Uterus (tissue), 4 donors: Measurements from ENCODE around the gene SYTL2. TPM values are rescaled to one million over a fixed set of nuclear protein-coding genes. Genes with fewer than 3 reads are reported as not detected.

ENCODE experiments used
- DNase-seq, 2 donors: peaks; one replicate each; pipeline ENCODE4 v3.0.0-alpha.2; 2019 to 2020
- H3K27ac ChIP-seq, 2 donors: fragments of 200-600 bp; sonication (generic); 1 replicate in 1 of 2; 2 replicates in 1 of 2; pipeline ENCODE4 v1.5.1; 2016 to 2018
- H3K27me3 ChIP-seq, 2 donors: fragments of 200-600 bp; sonication (generic); one replicate each; pipeline ENCODE4 v1.5.1; 2018 to 2019; ENCODE audit warnings: control low read depth in 1 of 2
- H3K36me3 ChIP-seq, 2 donors: fragments of 200-600 bp; sonication (generic); one replicate each; pipeline ENCODE4 v1.5.1; 2019; ENCODE audit warnings: control low read depth in 1 of 2
- H3K4me1 ChIP-seq, 2 donors: fragments of 200-600 bp; sonication (generic); one replicate each; pipeline ENCODE4 v1.5.1; 2018 to 2019; ENCODE audit warnings: control low read depth in 1 of 2
- H3K4me3 ChIP-seq, 2 donors: fragments of 200-600 bp; sonication (generic); 1 replicate in 1 of 2; 2 replicates in 1 of 2; pipeline ENCODE4 v1.5.1; 2018 to 2019; ENCODE audit warnings: mild to moderate bottlenecking in 1 of 2
- H3K9me3 ChIP-seq, 2 donors: fragments of 200-600 bp; sonication (generic); one replicate each; pipeline ENCODE4 v1.5.1; 2019; ENCODE audit warnings: control low read depth in 1 of 2
- POLR2A ChIP-seq, 2 donors: fragments of 450-650 bp; IDR thresholded peaks; one replicate each; pipeline ENCODE4 v1.6.1; 2016; ENCODE audit warnings: antibody characterized with exemption in 2 of 2, mild to moderate bottlenecking in 1 of 2, moderate library complexity in 1 of 2
- intact Hi-C: fragments of 100-400 bp; cut with DNase I; formaldehyde crosslinking; loops from one replicate; pipeline ENCODE4 v1.15.1; 2023; ENCODE audit warnings: low total_unique reads
- total RNA-seq, 4 donors: library from RNA; depleted of rRNA in 3 of 4; stranded (reverse); fragments of >200 nt in 3 of 4; gene quantifications; one replicate each; pipeline versions ENCODE4 v1.1.0 to v1.2.4, GENCODE V29; 2014 to 2023
- TF ChIP-seq, protein P1 (sequence below), 4 experiments: fragments of 200-600 bp in 2 of 4; fragments of 450-650 bp in 2 of 4; sonication (generic) in 2 of 4; IDR thresholded peaks; one replicate each; pipeline ENCODE4 v1.5.1; 2016 to 2019; ENCODE audit warnings: antibody characterized with exemption in 4 of 4, mild to moderate bottlenecking in 2 of 4, moderate library complexity in 1 of 4
- donor health status: DM: yes; HTN: yes; CAD: no.

Gene SYTL2
- total RNA-seq, 4 donors from 2014 or later, result 33.0 to 77.4 (median 39.7) TPM

DNA sequence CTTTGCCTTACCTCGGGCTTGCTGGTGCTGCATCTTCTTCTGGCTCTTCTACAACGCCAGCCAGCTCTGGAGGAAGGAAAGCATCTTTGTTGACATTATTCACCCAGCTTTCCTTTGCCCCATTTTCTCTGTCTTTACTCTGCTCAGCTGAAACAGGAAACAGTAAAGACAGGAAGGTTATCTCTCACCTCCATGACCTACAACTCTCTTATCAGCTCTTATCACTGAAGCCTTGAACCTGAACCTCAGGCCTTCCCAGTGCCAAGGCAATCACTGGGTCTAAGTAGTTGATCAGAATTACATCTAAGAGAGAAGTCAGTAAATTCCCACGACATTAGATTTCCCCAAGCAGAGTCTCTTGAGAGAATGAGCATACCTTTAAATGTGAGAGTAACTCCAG lies 65.3 kb downstream of the SYTL2 start:
- no peaks in the 10 kb centered on the region for H3K36me3 ChIP-seq
- DNase-seq, result no peak
- intact Hi-C loops, result no loop called here

DNA sequence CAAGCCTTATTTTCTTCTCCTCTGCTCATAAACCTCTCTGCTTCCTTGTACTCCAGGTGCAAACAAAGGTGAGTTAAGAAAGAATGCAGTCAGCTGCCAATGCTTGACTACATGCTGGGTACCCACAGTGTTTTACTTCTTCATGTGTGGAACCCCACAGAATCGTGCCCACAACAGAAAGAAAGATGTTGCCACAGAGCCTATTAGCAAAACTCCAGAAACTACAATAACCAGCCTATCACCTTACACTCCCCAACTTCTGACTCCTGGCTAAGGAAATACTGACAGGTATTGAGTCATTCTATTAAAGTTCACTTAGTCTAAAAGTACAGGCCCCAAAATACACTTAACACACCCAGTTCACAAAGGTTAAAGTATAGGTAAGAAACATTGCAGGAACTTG lies 68.1 kb downstream of the SYTL2 start:
- DNase-seq, result no peak
- no peak overlapping the region for H3K27ac ChIP-seq

More for the DNA sequence above, 65.3 kb downstream of the SYTL2 start:
- Histone ChIP-seq H3K9me3 (no peaks in the 10 kb centered on the region), H3K4me3 (no peak overlapping the region), H3K27ac (no peak overlapping the region), H3K27me3 (no peaks in the 10 kb centered on the region), H3K4me1 (no peaks in the 10 kb centered on the region)
- TF ChIP-seq, protein P1, sequence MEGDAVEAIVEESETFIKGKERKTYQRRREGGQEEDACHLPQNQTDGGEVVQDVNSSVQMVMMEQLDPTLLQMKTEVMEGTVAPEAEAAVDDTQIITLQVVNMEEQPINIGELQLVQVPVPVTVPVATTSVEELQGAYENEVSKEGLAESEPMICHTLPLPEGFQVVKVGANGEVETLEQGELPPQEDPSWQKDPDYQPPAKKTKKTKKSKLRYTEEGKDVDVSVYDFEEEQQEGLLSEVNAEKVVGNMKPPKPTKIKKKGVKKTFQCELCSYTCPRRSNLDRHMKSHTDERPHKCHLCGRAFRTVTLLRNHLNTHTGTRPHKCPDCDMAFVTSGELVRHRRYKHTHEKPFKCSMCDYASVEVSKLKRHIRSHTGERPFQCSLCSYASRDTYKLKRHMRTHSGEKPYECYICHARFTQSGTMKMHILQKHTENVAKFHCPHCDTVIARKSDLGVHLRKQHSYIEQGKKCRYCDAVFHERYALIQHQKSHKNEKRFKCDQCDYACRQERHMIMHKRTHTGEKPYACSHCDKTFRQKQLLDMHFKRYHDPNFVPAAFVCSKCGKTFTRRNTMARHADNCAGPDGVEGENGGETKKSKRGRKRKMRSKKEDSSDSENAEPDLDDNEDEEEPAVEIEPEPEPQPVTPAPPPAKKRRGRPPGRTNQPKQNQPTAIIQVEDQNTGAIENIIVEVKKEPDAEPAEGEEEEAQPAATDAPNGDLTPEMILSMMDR (IDR thresholded peaks at IDR 0.05), result no peak

DNA sequence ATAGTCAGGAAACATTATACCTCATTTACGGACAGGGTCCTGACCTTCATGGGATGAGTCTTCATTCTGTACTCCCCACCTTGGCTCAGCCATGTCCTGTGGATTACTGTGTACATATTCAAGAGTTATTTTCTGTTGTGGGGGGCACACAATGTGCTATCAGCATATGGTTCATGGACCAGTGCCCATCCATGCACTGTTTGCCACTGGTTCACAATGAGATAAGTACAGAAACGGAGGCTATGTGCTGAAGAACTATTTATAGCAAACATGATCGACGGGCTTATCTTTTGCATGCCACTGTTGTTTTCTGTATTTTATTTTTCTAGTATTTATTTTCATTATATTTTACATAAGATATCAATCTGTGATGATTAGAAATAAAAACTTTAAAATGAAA lies 68.6 kb downstream of the SYTL2 start:
- H3K4me1 ChIP-seq, result no peaks in the 10 kb centered on the region
- DNase-seq, result no peak
- no peak overlapping the region for H3K4me3 ChIP-seq
- no peak for TF ChIP-seq POLR2A (IDR thresholded peaks at IDR 0.05)
- TF ChIP-seq, protein P1 (IDR thresholded peaks at IDR 0.05), result no peak
- H3K27ac ChIP-seq, result no peak overlapping the region
- H3K9me3 ChIP-seq, result no peaks in the 10 kb centered on the region
- intact Hi-C loops, result no loop called here
- no peaks in the 10 kb centered on the region for H3K36me3 ChIP-seq
- H3K27me3 ChIP-seq, result no peaks in the 10 kb centered on the region

More for the DNA sequence above, 68.1 kb downstream of the SYTL2 start:
- Histone ChIP-seq H3K4me3 (no peak overlapping the region), H3K36me3 (no peaks in the 10 kb centered on the region), H3K4me1 (no peaks in the 10 kb centered on the region), H3K27me3 (no peaks in the 10 kb centered on the region), H3K9me3 (no peaks in the 10 kb centered on the region)
- TF ChIP-seq, protein P1 (IDR thresholded peaks at IDR 0.05), result no peak
- TF ChIP-seq POLR2A (IDR thresholded peaks at IDR 0.05), result no peak
- intact Hi-C loops, result no loop called here

DNA sequence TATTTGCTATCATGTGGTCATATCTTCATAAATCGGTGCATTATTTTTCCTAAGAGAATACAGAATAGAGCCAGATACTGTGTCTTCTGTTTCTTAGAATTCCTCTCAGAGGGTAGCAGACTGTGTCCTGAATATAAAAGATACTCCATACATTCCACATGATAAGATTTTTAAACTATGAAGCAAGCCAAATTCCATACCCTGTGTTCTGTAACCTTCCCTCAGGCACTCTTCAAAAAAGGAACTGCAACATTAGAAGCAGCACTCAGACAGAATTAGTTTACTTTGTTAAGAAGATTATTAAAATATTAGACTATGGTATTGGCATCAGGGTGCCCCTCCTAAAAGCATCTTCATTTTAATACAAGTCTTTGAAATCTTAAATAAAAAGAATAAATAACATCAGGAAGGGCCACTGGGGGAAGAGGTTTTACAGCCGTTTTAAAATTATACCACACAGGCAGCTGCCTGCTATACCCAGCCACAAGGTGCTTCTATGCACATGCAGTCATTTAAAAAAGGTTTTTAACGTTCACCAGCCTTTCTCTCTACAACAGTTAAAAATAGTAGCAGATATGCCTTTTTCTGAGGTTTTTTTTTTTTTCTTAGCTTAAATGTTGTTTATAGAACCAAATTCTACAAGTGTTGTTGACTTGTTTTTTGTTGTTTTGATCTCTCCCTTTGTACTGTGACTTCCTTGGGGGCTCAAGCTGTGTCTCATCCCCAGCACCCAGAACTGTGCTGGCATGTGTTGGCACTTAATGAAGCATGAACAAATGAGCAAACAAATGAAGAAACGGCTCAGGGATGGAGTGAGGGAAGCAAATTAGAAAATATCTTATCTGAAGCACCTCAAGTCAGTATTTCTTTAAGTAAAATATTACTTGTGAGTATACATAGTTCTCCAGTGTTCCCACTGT lies 70.2 kb downstream of the SYTL2 start:
- Histone ChIP-seq H3K4me1 (no peaks in the 10 kb centered on the region), H3K9me3 (no peaks in the 10 kb centered on the region), H3K36me3 (no peaks in the 10 kb centered on the region), H3K27me3 (no peaks in the 10 kb centered on the region), H3K27ac (no peak overlapping the region), H3K4me3 (no peak overlapping the region)
- intact Hi-C loops, result no loop called here
- DNase-seq, result no peak
- TF ChIP-seq, protein P1 (IDR thresholded peaks at IDR 0.05), result no peak
- TF ChIP-seq POLR2A (IDR thresholded peaks at IDR 0.05), result no peak

DNA sequence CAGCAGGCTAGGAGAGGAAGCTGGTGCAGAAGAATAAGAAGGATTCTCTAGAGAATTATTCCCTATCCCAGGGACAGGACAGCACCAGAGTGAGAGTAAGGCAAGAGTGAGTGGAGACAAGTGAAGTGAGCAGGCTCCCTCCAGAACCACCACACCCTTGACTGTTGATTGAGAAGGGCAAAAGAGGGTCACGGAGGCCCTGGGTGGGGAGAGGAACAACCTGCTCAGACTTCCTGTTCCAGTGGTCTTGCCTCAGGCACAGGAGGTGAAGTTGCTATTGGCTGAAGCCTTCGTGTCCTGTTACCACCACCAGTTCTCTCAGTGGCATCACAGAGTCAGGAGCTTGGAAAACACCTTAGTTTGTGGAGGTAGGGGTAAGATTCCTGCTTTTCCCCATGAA lies 73.2 kb downstream of the SYTL2 start:
- intact Hi-C loops, result no loop called here
- H3K4me3 ChIP-seq, result no peak overlapping the region
- no peaks in the 10 kb centered on the region for H3K9me3 ChIP-seq
- H3K36me3 ChIP-seq, result no peaks in the 10 kb centered on the region
- no peak for DNase-seq
- TF ChIP-seq, protein P1 (IDR thresholded peaks at IDR 0.05), result no peak
- no peak for TF ChIP-seq POLR2A (IDR thresholded peaks at IDR 0.05)
- no peaks in the 10 kb centered on the region for H3K4me1 ChIP-seq
- no peaks in the 10 kb centered on the region for H3K27me3 ChIP-seq
- H3K27ac ChIP-seq, result no peak overlapping the region
